ENCODE data around the gene SMYD4.

Gene SMYD4

GRCh38 chr17:1729966-1730325, 99.8 kb downstream of the SMYD4 start:
- no peak for DNase-seq

Data from MV-4-11 (cell line).